HG03039 (cell line): ENCODE data around the gene OR52B6.
"Not testable (repeated sequence)": the region's sequence is repeated elsewhere in the genome, so short reads cannot be mapped to it uniquely, and the experiment has no call there.

ENCODE experiments used
- ATAC-seq: cut with Tn5 transposase; IDR thresholded peaks from one replicate; pipeline ENCODE4 v1.9.1; 2021; ENCODE audit warnings: mild to moderate bottlenecking, moderate library complexity; ENCODE audit not compliant: unreplicated experiment

The OR52B6 gene

DNA sequence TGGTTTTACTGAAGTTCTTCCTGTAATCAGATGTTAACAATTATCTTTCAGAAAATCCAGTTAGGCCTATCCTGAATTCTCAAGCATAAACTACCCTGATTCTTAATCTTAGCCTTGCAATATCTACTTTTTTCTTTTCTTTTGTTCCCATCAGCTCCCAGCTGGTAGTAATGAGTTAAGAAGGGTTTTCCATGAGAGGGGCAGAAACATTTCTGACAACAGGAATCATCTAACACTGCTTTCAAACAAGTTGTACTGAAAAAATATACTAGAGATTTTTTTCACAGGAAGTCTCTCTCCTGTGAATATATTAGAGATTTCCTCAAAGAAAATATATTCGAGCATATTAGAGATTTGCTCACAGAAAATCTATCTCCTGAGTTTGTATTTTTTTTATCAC lies 12.5 kb downstream of the OR52B6 start:
- no peak for ATAC-seq

DNA sequence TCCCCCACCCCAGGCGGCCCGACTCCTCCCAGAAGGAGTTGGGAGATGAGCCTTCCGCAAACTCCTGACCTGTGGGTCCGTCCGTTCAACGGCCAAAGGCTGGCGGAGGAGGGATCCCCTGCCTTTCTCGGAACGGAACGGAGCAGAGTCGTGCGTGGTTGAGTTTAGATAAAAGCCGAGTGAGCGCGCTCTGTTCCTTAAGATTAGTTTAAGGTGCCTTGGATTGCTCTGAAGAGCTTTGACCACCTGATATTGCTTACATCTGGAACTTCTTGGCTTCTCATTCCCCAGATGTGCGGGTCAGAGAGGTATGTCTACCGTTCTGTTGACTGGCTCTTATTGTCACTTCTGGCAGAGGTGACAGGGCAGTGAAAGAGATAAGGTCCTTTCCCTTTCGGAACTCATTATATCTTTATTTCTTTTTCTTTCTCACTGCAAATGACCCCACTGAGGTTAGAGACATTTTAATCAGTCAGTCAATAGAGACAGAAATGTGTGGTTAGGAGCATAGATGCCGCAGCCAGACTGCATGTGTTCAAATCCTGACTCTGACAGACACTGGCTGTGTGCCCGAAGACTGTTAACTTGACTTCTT lies 16.0 kb downstream of the OR52B6 start, which contains the start of gene TRIM6:
TRIM6 (plus strand) TSS at position 31 of the 595 bp plus-strand sequence; CDS start at position 292, 261 bp downstream.
- no peak for ATAC-seq

DNA sequence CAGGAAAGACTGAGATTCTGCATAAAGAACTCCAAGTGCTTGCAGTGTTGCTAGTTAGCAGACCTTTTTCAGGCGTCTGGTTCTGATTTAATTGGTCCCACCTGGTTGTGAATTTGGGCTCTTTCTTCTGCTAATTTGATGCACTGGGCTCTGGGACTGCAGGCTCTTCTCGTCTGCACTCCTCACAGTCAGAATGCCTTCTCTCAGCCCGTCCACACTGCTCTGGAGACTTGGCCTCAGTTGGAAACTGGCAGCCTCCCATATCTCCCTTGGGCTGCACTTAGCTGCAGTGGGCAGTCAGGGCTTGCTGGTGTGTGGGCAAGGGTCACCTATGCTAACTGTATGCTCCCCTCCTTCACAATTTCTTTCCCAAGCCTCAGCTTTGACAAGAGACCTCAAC lies 17.3 kb downstream of the OR52B6 start:
- no peak for ATAC-seq

DNA sequence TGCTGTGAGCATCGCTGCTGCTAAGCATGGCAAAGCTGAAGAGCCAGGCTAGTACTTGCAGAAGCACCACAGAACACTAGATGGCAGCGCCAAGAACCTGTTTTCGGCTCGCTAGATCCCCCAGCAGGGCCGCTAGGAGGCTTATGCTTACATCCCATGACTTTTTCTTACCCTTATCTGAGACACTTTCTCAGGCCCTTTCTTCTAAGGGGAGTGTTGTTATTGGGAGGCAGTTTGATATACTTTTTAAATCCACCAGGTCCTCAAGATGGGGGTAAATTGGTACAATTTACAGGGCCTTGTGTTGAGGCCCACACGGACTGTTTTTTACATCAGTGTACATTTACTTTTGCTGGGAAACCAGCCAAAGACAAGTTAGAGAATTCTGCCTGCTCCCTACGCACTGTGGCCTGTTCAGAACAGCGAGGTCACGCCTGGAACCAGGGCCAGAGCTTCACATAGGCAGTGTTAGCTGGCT lies 19.7 kb downstream of the OR52B6 start:
- peak; percentile 97 for ATAC-seq

DNA sequence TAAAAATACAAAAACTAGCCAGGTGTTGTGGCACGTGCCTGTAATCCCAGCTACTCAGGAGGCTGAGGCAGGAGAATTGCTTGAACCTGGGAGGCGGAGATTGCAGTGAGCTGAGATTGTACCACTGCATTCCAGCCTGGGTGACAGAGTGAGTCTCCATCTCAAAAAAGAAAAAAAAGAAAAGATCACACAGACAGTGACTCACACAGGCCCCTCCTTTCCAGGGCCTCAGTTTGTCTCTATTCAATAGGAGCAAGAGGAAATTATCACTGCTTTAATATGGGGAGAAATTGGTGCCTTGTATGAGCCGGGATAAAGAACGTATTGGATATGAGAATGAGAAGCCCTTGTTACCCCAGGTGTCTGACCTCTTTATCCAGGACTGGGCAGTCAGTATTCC lies 22.1 kb downstream of the OR52B6 start:
- ATAC-seq, result not testable (repeated sequence)

DNA sequence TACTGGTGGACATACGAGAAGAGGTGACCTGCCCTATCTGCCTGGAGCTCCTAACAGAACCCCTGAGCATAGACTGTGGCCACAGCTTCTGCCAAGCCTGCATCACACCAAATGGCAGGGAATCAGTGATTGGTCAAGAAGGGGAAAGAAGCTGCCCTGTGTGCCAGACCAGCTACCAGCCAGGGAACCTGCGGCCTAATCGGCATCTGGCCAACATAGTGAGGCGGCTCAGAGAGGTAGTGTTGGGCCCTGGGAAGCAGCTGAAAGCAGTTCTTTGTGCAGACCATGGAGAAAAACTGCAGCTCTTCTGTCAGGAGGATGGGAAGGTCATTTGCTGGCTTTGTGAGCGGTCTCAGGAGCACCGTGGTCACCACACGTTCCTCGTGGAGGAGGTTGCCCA lies 22.6 kb downstream of the OR52B6 start:
- no peak for ATAC-seq

DNA sequence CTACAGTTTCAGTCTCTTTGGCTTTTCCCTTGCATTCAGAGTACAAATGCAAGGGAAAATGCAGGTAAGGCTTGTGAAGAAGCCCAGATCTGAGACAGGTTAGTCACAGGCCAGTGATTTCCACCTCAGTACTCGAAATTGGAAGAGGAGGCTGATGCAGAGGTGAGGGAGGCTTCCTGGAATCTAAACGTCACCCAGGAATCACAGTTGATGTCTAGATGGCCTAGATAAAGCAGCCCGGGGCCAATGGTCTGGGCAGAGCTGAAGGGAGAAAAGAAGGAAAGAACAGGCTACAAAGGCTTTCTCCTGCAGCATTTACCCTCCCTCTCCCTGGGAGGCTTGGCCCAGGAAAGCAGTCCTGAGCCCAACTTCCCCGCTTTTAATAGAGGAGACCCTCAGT lies 24.2 kb downstream of the OR52B6 start:
- ATAC-seq, result no peak

DNA sequence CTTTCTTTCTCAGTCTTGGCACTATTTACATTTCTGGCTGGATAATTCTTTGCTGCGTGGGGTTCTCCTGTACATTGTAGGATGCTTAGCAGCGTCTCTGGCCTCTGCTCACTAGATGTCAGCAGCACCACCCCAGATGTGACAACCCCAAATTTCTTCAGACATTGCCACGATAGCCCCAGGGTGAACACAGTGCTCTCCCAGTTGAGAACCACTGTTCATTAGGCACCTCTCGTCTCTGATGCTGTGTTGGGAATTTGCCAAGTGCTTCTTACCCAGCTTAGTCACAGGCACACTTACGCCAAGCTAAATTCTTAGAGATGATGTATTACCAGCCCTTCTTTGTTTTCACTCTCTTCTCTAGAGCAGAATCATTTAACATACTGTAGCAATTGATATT lies 25.2 kb downstream of the OR52B6 start:
- ATAC-seq, result no peak

DNA sequence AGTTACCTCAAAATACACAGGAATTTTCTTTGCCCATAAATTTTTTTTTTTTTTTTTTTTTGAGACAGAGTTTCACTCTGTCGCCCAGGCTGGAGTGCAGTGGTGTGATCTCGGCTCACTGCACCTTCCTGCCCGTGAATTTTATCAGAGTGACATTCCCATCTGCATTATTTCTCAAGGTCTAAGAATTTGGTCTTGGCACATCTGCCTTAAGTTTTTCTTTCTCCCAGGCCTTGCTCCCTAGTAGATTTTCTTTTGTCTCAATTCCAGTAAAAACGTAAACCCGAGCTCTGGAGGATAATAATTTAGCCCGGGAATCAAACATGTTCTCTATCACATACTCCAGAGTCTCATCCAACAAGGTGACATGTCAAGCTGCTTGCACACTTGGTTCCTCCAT lies 28.1 kb downstream of the OR52B6 start:
- no peak for ATAC-seq

DNA sequence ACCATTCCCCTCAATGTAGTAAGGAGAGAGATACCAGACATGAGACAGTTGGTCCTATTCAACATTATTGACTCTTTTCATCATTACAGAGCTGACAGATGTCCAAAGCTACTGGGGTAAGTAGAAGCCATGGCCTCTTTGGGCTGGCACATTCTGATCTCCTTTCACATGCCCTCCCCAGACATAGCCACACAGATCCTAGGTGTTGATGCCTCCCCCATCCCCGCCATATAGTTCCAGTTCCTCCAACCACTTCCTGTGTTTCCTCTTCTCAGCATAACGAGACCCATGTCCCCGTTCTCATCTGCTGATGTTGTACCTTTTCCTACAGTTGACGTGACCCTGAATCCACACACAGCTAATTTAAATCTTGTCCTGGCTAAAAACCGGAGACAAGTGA lies 29.8 kb downstream of the OR52B6 start:
- no peak for ATAC-seq

DNA sequence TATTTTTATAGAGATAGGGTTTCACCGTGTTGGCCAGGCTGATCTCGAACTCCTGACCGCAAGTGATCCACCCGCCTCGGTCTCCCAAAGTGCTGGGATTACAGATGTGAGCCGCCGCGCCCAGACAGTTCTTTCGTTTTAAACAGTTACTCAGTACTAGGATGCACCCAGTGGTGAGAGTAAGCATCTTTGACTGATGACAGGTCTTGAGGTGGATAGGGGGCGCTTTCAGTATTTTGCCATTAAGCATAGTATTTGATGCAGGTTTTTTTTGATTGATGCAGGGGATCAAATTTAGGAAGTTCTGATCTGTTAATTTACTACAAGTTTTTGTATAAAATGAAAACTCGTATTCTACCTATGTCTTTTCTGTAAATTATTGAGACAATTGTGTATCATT lies 30.9 kb downstream of the OR52B6 start:
- no peak for ATAC-seq

DNA sequence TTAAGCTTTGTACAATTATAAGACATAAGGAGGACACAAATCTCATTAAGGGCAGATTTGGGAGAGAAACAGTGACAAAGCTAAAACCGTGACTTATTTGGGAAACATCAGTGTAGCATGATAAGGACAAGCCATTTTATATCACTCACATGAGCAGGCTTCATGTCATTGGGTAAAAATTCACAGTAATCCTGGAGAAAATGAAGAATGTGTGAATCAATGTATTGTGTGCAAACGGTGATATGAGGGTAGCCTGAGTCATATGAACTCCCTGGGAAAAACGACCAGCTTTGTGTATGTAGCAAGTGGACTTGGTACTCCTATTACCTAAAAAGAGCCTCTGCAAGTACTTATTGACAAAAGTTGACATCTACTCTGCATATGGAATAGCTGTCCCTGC lies 38.1 kb downstream of the OR52B6 start:
- no peak for ATAC-seq

DNA sequence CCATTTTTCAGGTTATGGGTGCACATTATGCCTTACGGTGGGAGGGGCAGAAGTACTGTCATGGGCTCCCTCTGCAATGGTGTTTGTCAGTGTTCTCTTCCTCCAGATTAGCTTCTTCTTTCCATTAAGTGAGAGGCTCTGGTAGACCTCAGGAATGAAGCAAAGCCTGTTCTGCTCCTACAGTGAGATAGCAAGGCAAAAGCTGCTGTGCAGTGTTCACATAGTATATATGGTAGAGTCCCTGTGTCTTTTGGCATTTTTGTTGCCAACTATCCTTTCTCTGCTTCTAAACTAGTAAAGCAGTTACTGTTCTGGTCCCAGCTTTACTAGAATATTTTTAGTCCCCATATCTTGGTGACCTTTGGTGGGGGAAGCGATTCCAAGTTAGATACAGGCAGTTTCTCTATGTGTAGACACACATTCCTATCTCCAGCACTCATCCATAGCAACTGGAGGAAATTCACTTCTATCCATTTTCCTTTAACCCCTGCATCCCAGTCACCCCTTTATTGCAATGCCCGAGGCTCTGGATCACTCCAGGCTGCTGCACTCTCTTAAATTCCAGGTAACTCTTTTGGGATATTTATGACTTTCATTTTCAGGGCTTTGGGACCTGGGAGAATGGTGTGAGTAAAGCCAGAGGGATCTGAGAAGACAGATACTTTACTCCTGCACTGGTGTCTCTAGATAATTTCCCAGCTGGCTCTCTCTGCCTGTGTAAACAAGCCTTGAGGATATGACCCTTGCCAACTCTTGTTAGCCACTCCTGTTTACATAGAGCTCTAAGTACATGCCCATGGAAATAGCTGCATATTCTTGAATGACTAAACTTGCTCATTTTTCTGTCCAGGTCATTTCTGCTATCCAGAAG lies 40.2 kb downstream of the OR52B6 start:
- no peak for ATAC-seq

DNA sequence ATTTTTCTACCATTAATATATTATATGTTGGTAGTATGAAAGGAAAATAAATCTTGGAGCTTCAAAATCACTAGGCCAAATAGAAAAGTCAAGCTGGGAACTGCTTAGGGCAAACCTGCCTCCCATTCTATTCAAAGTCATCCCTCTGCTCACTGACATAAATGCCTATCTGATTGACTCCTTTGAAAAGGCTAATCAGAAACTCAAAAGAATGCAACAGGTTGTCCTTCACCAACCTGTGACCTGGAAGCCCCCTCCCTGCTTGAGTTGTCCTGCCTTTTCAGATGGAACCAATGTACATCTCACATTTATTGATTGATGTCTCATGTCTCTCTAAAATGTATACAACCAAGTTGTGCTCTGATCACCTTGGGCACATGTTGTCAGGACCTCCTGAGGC lies 40.9 kb downstream of the OR52B6 start:
- no peak for ATAC-seq

DNA sequence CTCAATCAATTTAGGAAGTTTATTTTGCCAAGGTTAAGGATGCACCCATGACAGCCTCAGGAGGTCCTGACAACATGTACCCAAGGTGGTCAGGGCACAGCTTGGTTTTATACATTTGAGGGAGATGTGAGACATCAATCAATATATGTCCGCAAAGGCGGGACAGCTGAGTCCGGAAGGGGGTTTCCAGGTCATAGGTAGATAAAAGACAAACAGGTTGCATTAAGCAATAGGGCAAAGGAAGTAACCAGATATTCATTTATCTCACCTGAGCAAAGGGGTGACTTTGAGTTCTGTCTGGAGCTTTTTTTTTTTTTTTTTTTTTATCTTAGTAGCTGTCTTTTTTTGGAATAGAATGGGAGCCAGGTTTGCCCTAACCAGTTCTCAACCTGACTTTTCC lies 42.1 kb downstream of the OR52B6 start:
- no peak for ATAC-seq

DNA sequence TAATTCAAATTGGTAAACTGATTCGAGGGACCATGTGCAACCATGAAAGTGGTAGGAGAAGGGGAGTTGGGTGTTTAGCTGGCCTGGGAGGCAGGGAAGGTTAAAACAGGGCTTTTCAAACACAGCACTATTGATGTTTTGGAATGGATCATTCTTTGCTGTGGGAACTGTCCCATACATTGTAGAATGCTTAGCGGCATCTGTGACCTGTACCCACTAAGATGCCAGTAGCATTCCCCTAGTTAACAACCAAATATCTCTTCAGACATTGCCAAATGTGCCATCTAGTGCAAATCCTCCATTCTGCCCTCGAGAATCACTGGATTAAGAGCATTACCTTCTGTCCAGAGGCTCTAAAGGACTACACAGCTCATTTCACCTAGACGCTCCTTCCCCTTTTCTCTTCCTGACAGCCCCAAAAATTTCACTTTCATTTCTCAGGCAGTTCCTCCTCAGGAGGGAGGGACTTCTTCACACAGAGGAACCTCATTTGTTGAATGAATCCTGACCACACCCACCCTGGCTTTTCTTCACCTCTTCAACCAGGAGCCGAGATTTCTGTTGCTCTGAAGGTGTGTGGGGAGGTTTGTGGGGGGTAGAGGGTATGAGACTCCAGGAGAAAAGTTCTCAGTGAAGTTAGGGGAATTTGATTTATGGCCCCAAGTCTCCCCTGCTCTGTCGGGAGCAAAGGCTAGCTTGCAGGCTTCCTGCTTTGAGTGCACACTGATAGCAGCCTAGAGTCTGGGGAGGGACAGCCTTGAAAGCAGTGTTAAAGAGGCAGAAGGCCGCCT lies 44.0 kb downstream of the OR52B6 start, which contains the start of gene TRIM34:
TRIM34 (plus strand) TSS at position 513 of the 791 bp plus-strand sequence. CDS start 7,331 bp downstream, outside the sequence.
- peak; percentile 97 for ATAC-seq

DNA sequence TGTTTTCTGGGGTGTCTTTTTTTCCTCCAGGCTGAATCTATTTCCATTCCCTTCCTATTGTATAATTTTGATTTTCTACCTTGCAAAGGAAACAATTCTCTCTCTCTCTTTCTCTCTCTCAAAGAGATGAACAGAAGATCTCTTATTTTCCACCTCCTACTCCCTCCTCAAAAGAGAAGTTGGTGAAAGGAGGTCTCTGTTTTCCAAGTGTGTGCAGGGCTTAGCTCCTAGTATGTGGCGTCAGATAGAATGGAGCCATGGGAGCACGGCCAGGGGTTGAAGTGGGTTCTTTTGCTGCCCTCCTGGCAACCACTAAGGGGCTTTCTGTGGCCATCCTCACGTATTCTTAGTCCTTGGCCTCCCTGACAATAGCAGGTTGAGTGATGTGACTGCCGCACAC lies 44.6 kb downstream of the OR52B6 start:
- no peak for ATAC-seq

DNA sequence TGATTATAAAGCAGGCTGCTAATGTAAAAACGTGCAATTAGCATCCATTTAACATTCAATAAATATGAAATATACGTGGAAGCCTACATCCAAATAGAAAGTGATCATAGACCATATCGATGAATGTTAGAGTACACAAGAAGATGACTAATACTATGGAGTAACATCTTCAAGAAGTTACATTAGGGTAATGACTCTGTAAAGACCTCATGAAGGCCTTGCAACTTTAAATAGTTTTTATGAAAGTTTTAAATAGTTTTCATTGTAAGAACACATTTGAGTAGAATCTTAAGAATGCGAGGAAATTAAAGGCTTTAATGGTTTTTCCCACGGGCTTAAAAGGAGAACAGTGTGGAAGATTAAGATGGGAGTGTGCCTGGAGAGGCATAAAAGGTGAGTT lies 45.5 kb downstream of the OR52B6 start:
- no peak for ATAC-seq

DNA sequence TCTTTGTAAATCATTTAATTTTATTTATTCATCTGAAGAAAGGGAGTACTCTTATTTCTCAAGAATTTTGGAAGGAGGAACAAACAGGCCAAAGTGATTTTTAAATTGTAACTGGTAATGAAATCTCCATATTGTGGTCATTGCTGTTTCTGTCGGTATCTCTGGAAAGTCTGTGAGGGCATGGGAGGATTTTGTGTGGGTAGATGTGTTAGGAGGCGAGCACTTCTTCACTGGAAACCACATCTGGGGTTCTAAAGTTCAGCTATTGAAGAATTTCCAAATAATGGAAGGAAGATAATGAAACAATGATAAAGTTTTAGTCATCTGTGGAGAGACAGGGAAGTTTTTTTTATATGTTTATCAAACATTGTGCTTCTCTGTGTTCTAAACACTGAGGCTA lies 50.7 kb downstream of the OR52B6 start:
- ATAC-seq, result no peak
